ENCODE measurements around the gene GALNT13.

DNA sequence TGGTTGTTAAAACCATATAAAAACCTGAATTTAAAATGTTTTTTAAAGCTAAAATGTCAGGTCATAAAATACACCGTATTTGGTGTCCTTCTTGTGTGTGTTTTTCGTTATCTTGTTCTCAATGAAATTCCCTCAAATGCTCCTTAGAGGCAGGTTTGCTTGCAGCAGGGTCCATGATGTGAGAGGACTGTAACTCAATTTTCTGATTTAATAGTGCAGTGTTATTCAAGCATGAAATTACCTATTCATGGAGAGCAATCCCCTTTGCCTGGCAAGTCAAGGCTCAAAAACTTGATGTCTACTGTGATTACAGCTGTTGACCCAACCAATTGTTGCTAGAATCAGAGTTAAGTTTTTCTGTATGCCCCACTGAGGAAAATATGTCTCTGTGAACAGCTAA, 318.2 kb downstream of the GALNT13 start:
- TF ChIP-seq EZH2phosphoT487 (IDR thresholded peaks at IDR 0.05; ENCODE audit: low read length) (no peak), EZH2 (optimal IDR thresholded peaks at IDR 0.05; ENCODE audit: low read depth, low read length) (no peak)
- TF ChIP-seq, protein P1, sequence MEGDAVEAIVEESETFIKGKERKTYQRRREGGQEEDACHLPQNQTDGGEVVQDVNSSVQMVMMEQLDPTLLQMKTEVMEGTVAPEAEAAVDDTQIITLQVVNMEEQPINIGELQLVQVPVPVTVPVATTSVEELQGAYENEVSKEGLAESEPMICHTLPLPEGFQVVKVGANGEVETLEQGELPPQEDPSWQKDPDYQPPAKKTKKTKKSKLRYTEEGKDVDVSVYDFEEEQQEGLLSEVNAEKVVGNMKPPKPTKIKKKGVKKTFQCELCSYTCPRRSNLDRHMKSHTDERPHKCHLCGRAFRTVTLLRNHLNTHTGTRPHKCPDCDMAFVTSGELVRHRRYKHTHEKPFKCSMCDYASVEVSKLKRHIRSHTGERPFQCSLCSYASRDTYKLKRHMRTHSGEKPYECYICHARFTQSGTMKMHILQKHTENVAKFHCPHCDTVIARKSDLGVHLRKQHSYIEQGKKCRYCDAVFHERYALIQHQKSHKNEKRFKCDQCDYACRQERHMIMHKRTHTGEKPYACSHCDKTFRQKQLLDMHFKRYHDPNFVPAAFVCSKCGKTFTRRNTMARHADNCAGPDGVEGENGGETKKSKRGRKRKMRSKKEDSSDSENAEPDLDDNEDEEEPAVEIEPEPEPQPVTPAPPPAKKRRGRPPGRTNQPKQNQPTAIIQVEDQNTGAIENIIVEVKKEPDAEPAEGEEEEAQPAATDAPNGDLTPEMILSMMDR (IDR thresholded peaks at IDR 0.05; ENCODE audit: low read length): no peak

Measured in MM.1S (cell line).